ENCODE results near the gene EFCAB11.

EFCAB11 gene

GRCh38 chr14:89960914-89961313, 6.4 kb upstream of the EFCAB11 start:
- Histone ChIP-seq H3K36me3 (ENCODE audit: insufficient read depth, low read length) (peaks cover 73% of the 10 kb centered on the region), H3K79me2 (ENCODE audit: insufficient read depth, low read length) (no peaks in the 10 kb centered on the region), H3K4me1 (ENCODE audit: insufficient read depth, low read length, severe bottlenecking) (peaks cover 9% of the 10 kb centered on the region), H3K27me3 (ENCODE audit: insufficient read depth, low read length) (no peaks in the 10 kb centered on the region), H3K9me2 (ENCODE audit: low read depth, low read length) (no peaks in the 10 kb centered on the region), H3K9ac (ENCODE audit: low read length) (no peak overlapping the region), H3K9me3 (ENCODE audit: low read length) (0 out of 2 replicates have a peak, but pooled peaks cover 9% of the 10 kb centered on the region), H3F3A (ENCODE audit: insufficient read depth, low read length) (no peaks in the 10 kb centered on the region), H3K27ac (ENCODE audit: low read depth, low read length, poor library complexity, severe bottlenecking) (no peak overlapping the region), H2AFZ (ENCODE audit: low read length) (no peak overlapping the region), H3K4me3 (ENCODE audit: low read depth, low read length, poor library complexity, severe bottlenecking) (no peak overlapping the region), H3K4me2 (ENCODE audit: low read length) (no peak overlapping the region), H4K20me1 (ENCODE audit: insufficient read depth, low read length) (no peaks in the 10 kb centered on the region)
- TF ChIP-seq EZH2 (IDR thresholded peaks at IDR 0.05; ENCODE audit: borderline replicate concordance, low read length) (no peak), CTCF (IDR thresholded peaks at IDR 0.05; ENCODE audit: low read length) (no peak)

- Histone ChIP-seq H3K36me3 (ENCODE audit: insufficient read depth, low read length) (peaks cover 63% of the 10 kb centered on the region), H3K4me3 (ENCODE audit: low read depth, low read length, poor library complexity, severe bottlenecking) (no peak overlapping the region), H3F3A (ENCODE audit: insufficient read depth, low read length) (no peaks in the 10 kb centered on the region), H3K4me2 (ENCODE audit: low read length) (no peak overlapping the region), H3K27ac (ENCODE audit: low read depth, low read length, poor library complexity, severe bottlenecking) (no peak overlapping the region), H3K4me1 (ENCODE audit: insufficient read depth, low read length, severe bottlenecking) (peaks cover 14% of the 10 kb centered on the region), H3K9me3 (ENCODE audit: low read length) (0 out of 2 replicates have a peak, but pooled peaks cover 9% of the 10 kb centered on the region), H3K9me2 (ENCODE audit: low read depth, low read length) (no peaks in the 10 kb centered on the region), H4K20me1 (ENCODE audit: insufficient read depth, low read length) (no peaks in the 10 kb centered on the region), H3K27me3 (ENCODE audit: insufficient read depth, low read length) (no peaks in the 10 kb centered on the region), H3K79me2 (ENCODE audit: insufficient read depth, low read length) (no peaks in the 10 kb centered on the region), H2AFZ (ENCODE audit: low read length) (no peak overlapping the region), H3K9ac (ENCODE audit: low read length) (no peak overlapping the region)
- TF ChIP-seq EZH2 (IDR thresholded peaks at IDR 0.05; ENCODE audit: borderline replicate concordance, low read length) (no peak), CTCF (IDR thresholded peaks at IDR 0.05; ENCODE audit: low read length) (no peak)
Measured at GRCh38 chr14:89959853-89960445, 5.4 kb upstream of the EFCAB11 start.

- Histone ChIP-seq H3K9ac (ENCODE audit: low read length) (no peak overlapping the region), H3K36me3 (ENCODE audit: insufficient read depth, low read length) (peaks cover 54% of the 10 kb centered on the region), H3K27ac (ENCODE audit: low read depth, low read length, poor library complexity, severe bottlenecking) (no peak overlapping the region), H3K9me3 (ENCODE audit: low read length) (0 out of 2 replicates have a peak, but pooled peaks cover 9% of the 10 kb centered on the region), H3K4me1 (ENCODE audit: insufficient read depth, low read length, severe bottlenecking) (peaks cover 16% of the 10 kb centered on the region), H3F3A (ENCODE audit: insufficient read depth, low read length) (no peaks in the 10 kb centered on the region), H2AFZ (ENCODE audit: low read length) (no peak overlapping the region), H3K4me2 (ENCODE audit: low read length) (no peak overlapping the region), H4K20me1 (ENCODE audit: insufficient read depth, low read length) (no peaks in the 10 kb centered on the region), H3K27me3 (ENCODE audit: insufficient read depth, low read length) (no peaks in the 10 kb centered on the region), H3K4me3 (ENCODE audit: low read depth, low read length, poor library complexity, severe bottlenecking) (no peak overlapping the region), H3K79me2 (ENCODE audit: insufficient read depth, low read length) (no peaks in the 10 kb centered on the region), H3K9me2 (ENCODE audit: low read depth, low read length) (no peaks in the 10 kb centered on the region)
- TF ChIP-seq CTCF (IDR thresholded peaks at IDR 0.05; ENCODE audit: low read length) (no peak), EZH2 (IDR thresholded peaks at IDR 0.05; ENCODE audit: borderline replicate concordance, low read length) (no peak)
Measured at GRCh38 chr14:89958966-89959365, 4.4 kb upstream of the EFCAB11 start.
